ENCODE measurements around the gene NLRP1. TPM values are rescaled to one million over a fixed set of nuclear protein-coding genes. Genes with fewer than 3 reads are reported as not detected.

NLRP1 gene
- total and polyA plus RNA-seq, 7 donors = 2.7 to 5.7 (median 3.4) TPM

DNA sequence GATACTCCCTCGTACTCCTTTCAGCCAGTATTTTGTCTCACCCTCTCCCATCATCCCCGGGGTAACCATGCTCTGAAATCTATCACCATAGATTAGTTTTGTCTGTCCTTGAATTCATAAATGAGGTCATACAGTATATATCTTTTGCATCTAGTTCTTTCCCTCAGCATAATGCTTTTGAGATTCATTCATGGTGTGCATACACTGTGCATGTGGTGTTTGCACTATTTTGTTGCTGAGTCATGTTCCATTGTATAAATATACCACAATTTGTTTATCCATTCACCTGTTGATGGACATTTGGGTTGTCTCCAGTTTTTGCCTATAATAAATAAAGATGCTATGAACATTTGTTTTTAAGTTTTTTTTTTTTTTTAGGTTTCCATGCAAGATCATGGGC lies 34.2 kb upstream of the NLRP1 start:
- ATAC-seq (no peak), DNase-seq (no peak)
- peaks cover 0 to 24% (median 0%) of the 10 kb centered on the region in 3 donors for H3K27me3 ChIP-seq (ENCODE audit: insufficient read depth in 3 of 3, low read length in 2 of 3)
- no peaks in the 10 kb centered on the region for H3K9me3 ChIP-seq
- 79 to 84% (median 81%) methylated on average over 2 of the region's 2 CpGs for WGBS, 3 donors
- intact Hi-C loops (cut with DNase I) = no loop called here
- no peaks in the 10 kb centered on the region for H3K36me3 ChIP-seq (ENCODE audit: insufficient read depth in 1 of 2, low read depth in 1 of 2)
- H3K4me1 ChIP-seq = no peaks in the 10 kb centered on the region
- no peak overlapping the region for H3K4me3 ChIP-seq
- TF ChIP-seq CTCF (IDR thresholded peaks at IDR 0.05) = no peak
- no peak overlapping the region for H3K27ac ChIP-seq

DNA sequence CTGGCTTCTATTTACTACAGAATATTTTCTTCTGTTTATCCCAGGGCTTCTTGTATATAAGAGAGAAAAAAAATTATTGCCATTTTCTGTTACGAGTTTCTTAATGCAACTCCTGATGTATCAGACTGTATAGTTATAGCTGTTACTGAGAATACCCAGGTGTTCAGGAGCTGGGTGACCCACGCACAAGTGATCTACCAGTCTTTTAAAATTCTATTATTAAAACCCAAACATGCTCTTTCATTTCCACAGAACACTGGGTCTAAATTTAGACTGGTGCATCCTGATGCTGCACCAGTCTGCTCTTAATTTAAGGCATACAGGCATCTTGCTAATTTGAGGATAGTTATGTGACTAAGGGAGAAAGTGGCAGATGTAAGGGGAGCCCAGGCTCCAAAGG lies 31.2 kb upstream of the NLRP1 start:
- H3K27ac ChIP-seq = no peak overlapping the region
- DNase-seq (no peak), ATAC-seq (no peak)
- intact Hi-C loops (cut with DNase I) = no loop called here
- H3K4me3 ChIP-seq = no peak overlapping the region
- WGBS, 3 donors = 95 to 96% (median 95%) methylated on average over 2 of the region's 2 CpGs
- peaks cover 0 to 5% (median 0%) of the 10 kb centered on the region in 3 donors for H3K27me3 ChIP-seq (ENCODE audit: insufficient read depth in 3 of 3, low read length in 2 of 3)
- H3K9me3 ChIP-seq = no peaks in the 10 kb centered on the region
- no peak for TF ChIP-seq CTCF (IDR thresholded peaks at IDR 0.05)
- H3K36me3 ChIP-seq (ENCODE audit: insufficient read depth in 1 of 2, low read depth in 1 of 2) = no peaks in the 10 kb centered on the region
- no peaks in the 10 kb centered on the region for H3K4me1 ChIP-seq

DNA sequence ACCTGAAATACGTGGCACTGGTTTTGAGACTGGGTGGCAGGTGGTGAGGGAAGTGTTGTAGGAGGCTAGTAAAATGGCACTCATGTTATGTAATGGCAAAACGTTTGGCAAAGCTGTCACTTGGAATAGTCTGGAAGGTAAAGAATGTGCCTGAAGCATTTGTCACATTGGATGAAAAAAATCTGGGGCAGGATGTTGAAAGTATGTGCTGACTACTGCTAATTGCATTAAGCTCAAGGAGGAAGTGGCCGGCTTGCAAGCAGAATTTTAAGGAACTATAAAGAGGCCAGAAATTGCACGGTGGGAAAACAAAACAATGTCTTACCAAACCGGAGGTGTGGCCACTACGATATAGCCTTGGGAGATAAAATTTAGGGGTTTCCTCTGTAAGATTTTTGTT lies 26.6 kb upstream of the NLRP1 start:
- no peak for TF ChIP-seq CTCF (IDR thresholded peaks at IDR 0.05)
- 40 to 46% (median 45%) methylated on average over 6 of the region's 6 CpGs for WGBS, 3 donors
- Histone ChIP-seq H3K4me1 (no peaks in the 10 kb centered on the region), H3K27me3 (ENCODE audit: insufficient read depth in 3 of 3, low read length in 2 of 3) (peaks cover 0 to 8% (median 2%) of the 10 kb centered on the region in 3 donors), H3K36me3 (ENCODE audit: insufficient read depth in 1 of 2, low read depth in 1 of 2) (no peaks in the 10 kb centered on the region), H3K27ac (no peak overlapping the region), H3K9me3 (no peaks in the 10 kb centered on the region), H3K4me3 (no peak overlapping the region)
- intact Hi-C loops (cut with DNase I) = no loop called here
- no peak for ATAC-seq
- DNase-seq = no peak

DNA sequence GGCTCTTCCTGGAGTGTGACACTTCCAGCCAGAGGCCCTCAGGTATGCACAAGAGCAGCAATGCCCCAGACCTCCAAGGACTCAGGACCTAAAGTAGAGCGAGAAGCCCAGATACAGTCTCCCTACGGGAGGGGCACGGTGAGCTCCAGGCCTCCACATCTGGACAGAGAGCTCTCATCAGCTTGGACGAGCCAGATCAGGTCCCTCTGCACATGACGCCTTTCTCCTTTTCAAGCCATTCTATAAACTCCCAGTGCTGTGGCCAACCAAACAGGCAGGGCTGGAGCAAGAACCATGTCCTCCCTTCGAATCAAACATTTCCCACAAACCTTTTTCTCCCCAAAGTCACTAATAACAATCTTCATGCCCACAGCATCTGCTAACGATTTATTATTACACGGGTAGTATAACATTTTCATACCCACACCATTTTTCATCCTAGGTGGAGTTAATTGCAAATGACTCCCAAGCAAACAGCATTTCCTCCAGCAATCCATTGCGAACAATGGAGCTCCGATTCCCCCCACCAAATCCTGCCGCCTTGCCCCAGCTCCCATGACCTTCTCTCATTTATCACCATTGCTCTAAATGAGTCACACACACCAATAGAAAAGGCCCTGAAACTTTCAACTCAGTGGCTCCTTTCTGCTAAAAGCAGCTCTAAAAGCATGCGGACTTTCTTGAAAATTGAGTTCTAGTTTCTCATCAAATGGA lies 24.2 kb upstream of the NLRP1 start:
- DNase-seq = no peak
- Histone ChIP-seq H3K36me3 (ENCODE audit: insufficient read depth in 1 of 2, low read depth in 1 of 2) (no peaks in the 10 kb centered on the region), H3K27me3 (ENCODE audit: insufficient read depth in 3 of 3, low read length in 2 of 3) (peaks cover 0 to 12% (median 2%) of the 10 kb centered on the region in 3 donors), H3K4me1 (no peaks in the 10 kb centered on the region), H3K27ac (no peak overlapping the region), H3K4me3 (no peak overlapping the region), H3K9me3 (no peaks in the 10 kb centered on the region)
- intact Hi-C loops (cut with DNase I) = no loop called here
- 47 to 56% (median 49%) methylated on average over 12 of the region's 12 CpGs for WGBS, 3 donors
- no peak for ATAC-seq
- TF ChIP-seq CTCF (IDR thresholded peaks at IDR 0.05) = no peak

DNA sequence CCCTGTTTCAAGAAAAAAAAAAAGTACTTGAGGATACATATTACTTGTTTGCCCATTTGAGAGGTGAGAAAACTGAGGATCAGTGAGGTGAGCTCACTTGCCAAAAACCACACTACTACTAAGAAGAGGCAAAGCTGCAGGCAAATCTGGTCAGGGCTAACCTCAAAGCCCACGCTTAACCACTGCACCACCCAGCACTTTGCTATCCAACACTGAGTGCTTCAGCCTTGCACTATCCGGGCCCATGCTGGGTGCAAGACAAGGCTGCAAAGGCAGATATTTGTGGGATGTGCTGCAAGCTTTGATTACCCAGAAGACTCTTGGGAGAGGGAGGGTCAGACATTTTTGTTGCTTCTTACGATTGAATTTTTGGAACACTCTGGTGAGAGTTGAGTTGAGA lies 23.6 kb upstream of the NLRP1 start:
- no peak for TF ChIP-seq CTCF (IDR thresholded peaks at IDR 0.05)
- H3K27ac ChIP-seq = no peak overlapping the region
- H3K36me3 ChIP-seq (ENCODE audit: insufficient read depth in 1 of 2, low read depth in 1 of 2) = no peaks in the 10 kb centered on the region
- ATAC-seq (no peak), DNase-seq (no peak)
- H3K27me3 ChIP-seq (ENCODE audit: insufficient read depth in 3 of 3, low read length in 2 of 3) = peaks cover 0 to 13% (median 2%) of the 10 kb centered on the region in 3 donors
- no peak overlapping the region for H3K4me3 ChIP-seq
- no peaks in the 10 kb centered on the region for H3K4me1 ChIP-seq
- no peaks in the 10 kb centered on the region for H3K9me3 ChIP-seq
- intact Hi-C loops (cut with DNase I) = no loop called here
- WGBS, 3 donors = 41 to 71% (median 53%) methylated on average over 3 of the region's 3 CpGs

Data from psoas muscle (tissue), 8 donors.